Measurements from ENCODE around the gene CNIH3. TPM values are rescaled to one million over a fixed set of nuclear protein-coding genes. Genes with fewer than 3 reads are reported as not detected.

CNIH3 gene
- total and polyA plus RNA-seq, 10 of the 15 experiments (the other 5 are each of a cell fraction or from before 2014, with no cell fraction given), result 0.77 to 5.8 (median 1.8) TPM

DNA sequence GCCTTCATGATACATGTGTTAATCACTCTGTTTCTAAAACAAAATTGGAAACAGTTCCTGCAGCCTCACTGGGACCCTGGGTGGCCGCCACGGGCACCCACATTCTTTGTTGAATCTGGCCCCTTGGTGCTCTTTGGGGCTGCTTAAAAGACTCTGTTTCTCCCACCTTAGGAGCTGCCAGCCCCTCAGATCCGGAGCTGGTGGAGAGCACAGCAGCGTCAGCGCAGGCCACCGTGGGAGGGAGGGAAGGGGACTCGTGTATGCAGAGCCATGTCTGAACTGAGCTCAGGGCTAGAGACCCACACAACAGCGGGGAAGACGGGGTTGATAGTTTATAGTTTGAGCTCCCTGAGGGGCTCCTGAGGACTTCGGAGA, 121.2 kb downstream of the CNIH3 start:
- no peak for ATAC-seq
- no peak for DNase-seq (ENCODE audit: low read depth, low spot score)
- SMC1A ChIA-PET (ENCODE audit: uncharacterized antibody, unreplicated experiment), result interaction anchor here (0.8 to 12.0 kb wide), 19 partner anchors 10 to 238 kb away, joined by 3 to 202 read pairs (median 6); no protein-coding TSS in a partner anchor
- Histone ChIP-seq H2AFZ (ENCODE audit: control insufficient read depth, low read depth, low read length) (no peak overlapping the region), H3K27me3 (replicated peaks in 1 of 2; ENCODE audit: control insufficient read depth in 2 of 2, insufficient read depth in 2 of 2, low read length in 1 of 2) (no peaks in the 10 kb centered on the region), H3K79me2 (ENCODE audit: control insufficient read depth, insufficient read depth, low read length) (no peaks in the 10 kb centered on the region), H3K36me3 (ENCODE audit: control insufficient read depth in 2 of 2, insufficient read depth in 2 of 2, low read length in 1 of 2) (no peaks in the 10 kb centered on the region), H3K27ac (ENCODE audit: control insufficient read depth, insufficient read depth) (peak overlapping the region; percentile 49), H3K4me2 (ENCODE audit: control insufficient read depth, insufficient read depth) (no peak overlapping the region), H3K4me3 (no peak overlapping the region), H3K9me3 (replicated peaks; ENCODE audit: control insufficient read depth, insufficient read depth, low read length) (no peaks in the 10 kb centered on the region), H4K20me1 (ENCODE audit: control insufficient read depth, insufficient read depth) (no peaks in the 10 kb centered on the region), H3K4me1 (ENCODE audit: control insufficient read depth, insufficient read depth, low read length) (peaks cover 76% of the 10 kb centered on the region), H3K9ac (ENCODE audit: control insufficient read depth, insufficient read depth, low read length) (no peak overlapping the region)
- intact Hi-C loops (cut with micrococcal nuclease; ENCODE audit: unreplicated experiment), result loop anchor here (10.0 kb wide), 1 partner anchor 1257 kb away; the partner anchor contains the start of gene SDE2
- no peak for FAIRE-seq
- in situ Hi-C loops (cut with MboI), result no loop called here
- POLR2A ChIA-PET, result interaction anchor here (1.4 to 3.5 kb wide), 4 partner anchors 9 to 114 kb away, joined by 4 to 34 read pairs (median 14); no protein-coding TSS in a partner anchor
- RAD21 ChIA-PET (ENCODE audit: unreplicated experiment), result interaction anchor here (0.8 to 11.5 kb wide), 15 partner anchors 13 to 239 kb away, joined by 3 to 174 read pairs (median 9); no protein-coding TSS in a partner anchor
- TF ChIP-seq FOXM1 (IDR thresholded peaks at IDR 0.05; ENCODE audit: low read depth, low read length) (no peak), CREM (IDR thresholded peaks at IDR 0.05; ENCODE audit: low read depth) (no peak), CBFB (IDR thresholded peaks at IDR 0.05; ENCODE audit: low read depth) (no peak), PAX8 (IDR thresholded peaks at IDR 0.05) (no peak), MEF2B (IDR thresholded peaks at IDR 0.05; ENCODE audit: partially characterized antibody, poor library complexity, severe bottlenecking) (no peak)
- TF ChIP-seq, protein P1, sequence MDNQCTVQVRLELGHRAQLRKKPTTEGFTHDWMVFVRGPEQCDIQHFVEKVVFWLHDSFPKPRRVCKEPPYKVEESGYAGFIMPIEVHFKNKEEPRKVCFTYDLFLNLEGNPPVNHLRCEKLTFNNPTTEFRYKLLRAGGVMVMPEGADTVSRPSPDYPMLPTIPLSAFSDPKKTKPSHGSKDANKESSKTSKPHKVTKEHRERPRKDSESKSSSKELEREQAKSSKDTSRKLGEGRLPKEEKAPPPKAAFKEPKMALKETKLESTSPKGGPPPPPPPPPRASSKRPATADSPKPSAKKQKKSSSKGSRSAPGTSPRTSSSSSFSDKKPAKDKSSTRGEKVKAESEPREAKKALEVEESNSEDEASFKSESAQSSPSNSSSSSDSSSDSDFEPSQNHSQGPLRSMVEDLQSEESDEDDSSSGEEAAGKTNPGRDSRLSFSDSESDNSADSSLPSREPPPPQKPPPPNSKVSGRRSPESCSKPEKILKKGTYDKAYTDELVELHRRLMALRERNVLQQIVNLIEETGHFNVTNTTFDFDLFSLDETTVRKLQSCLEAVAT (IDR thresholded peaks at IDR 0.05), result peak; percentile 11; the same call in 1 of the 2 replicates
- TF ChIP-seq, protein P2, sequence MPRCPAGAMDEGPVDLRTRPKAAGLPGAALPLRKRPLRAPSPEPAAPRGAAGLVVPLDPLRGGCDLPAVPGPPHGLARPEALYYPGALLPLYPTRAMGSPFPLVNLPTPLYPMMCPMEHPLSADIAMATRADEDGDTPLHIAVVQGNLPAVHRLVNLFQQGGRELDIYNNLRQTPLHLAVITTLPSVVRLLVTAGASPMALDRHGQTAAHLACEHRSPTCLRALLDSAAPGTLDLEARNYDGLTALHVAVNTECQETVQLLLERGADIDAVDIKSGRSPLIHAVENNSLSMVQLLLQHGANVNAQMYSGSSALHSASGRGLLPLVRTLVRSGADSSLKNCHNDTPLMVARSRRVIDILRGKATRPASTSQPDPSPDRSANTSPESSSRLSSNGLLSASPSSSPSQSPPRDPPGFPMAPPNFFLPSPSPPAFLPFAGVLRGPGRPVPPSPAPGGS (IDR thresholded peaks at IDR 0.05; ENCODE audit: borderline replicate concordance, insufficient read depth, low read depth, low read length, poor library complexity, severe bottlenecking), result no peak
- TF ChIP-seq, protein P3, sequence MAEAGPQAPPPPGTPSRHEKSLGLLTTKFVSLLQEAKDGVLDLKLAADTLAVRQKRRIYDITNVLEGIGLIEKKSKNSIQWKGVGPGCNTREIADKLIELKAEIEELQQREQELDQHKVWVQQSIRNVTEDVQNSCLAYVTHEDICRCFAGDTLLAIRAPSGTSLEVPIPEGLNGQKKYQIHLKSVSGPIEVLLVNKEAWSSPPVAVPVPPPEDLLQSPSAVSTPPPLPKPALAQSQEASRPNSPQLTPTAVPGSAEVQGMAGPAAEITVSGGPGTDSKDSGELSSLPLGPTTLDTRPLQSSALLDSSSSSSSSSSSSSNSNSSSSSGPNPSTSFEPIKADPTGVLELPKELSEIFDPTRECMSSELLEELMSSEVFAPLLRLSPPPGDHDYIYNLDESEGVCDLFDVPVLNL (IDR thresholded peaks at IDR 0.05; ENCODE audit: low read depth, low read length), result no peak
- CTCF ChIA-PET, result interaction anchor here (1.1 to 13.5 kb wide), 10 partner anchors 9 to 165 kb away, joined by 3 to 208 read pairs (median 7); no protein-coding TSS in a partner anchor
- BruUV-seq (replicated peaks), result no TSS peak
- WGBS (ENCODE audit: insufficient coverage, insufficient replicate concordance, low lambda C conversion rate, missing lambda C conversion rate), result 51% methylated on average over 10 of the region's 10 CpGs

All from GM12878 (cell line).